Measurements from ENCODE around the gene LDB2.

- TF ChIP-seq POLR2A (IDR thresholded peaks at IDR 0.05; ENCODE audit: low read depth, low read length) (no peak), TAF1 (IDR thresholded peaks at IDR 0.05; ENCODE audit: borderline replicate concordance, low read depth, low read length) (no peak)
These were observed 237.8 kb downstream of the LDB2 start for GRCh38 chr4:16660656-16661055.
